AG04449 (cell line): ENCODE measurements around the gene PSORS1C2.

Experiments
- CTCF ChIA-PET: fragments of 350-600 bp; formaldehyde crosslinking; extraction: SDS; loops from one replicate; lab custom pipeline; 2021; ENCODE audit warnings: antibody characterized with exemption; lab: Yijun Ruan, JAX
- POLR2A ChIA-PET: fragments of 400-600, 350-600 bp; formaldehyde crosslinking; extraction: SDS; loops from one replicate; lab custom pipeline; 2020; ENCODE audit warnings: antibody characterized with exemption, inconsistent platforms; lab: Yijun Ruan, JAX
- DNase-seq: peaks from one replicate; pipeline ENCODE4 v3.0.0-alpha.2; 2010; ENCODE audit warnings: low read depth, low spot score
- H3K4me3 ChIP-seq: 2 replicates; pipeline ENCODE4 v1.5.1; 2011; ENCODE audit warnings: low read depth, mild to moderate bottlenecking, control low read depth, low read length
- CTCF ChIP-seq: IDR thresholded peaks from one replicate; pipeline ENCODE4 v1.5.1; 2011; ENCODE audit warnings: mild to moderate bottlenecking, moderate library complexity, low read length, control low read depth, inconsistent platforms; ENCODE audit not compliant: insufficient read depth; ENCODE audit errors: missing control alignments

The PSORS1C2 gene

GRCh38 chr6:31125586-31126363, 13.1 kb downstream of the PSORS1C2 start:
- CTCF ChIA-PET, result interaction anchor here (0.8 to 11.1 kb wide), 12 partner anchors 7 to 241 kb away, joined by 3 to 162 read pairs (median 5); partner anchors contain the start of genes C6orf15, CDSN, PSORS1C1 and PSORS1C2
- no peak overlapping the region for H3K4me3 ChIP-seq
- POLR2A ChIA-PET, result interaction anchor here (1.3 kb wide), 1 partner anchor 33 kb away, joined by 3 read pairs; the partner anchor contains the start of gene TCF19
- DNase-seq, result peak; percentile 65
- no peak for TF ChIP-seq CTCF

GRCh38 chr6:31125162-31125561, 13.7 kb downstream of the PSORS1C2 start:
- no peak for DNase-seq
- no peak overlapping the region for H3K4me3 ChIP-seq
- CTCF ChIA-PET, result interaction anchor here (1.1 to 11.1 kb wide), 7 partner anchors 8 to 242 kb away, joined by 3 to 162 read pairs (median 11); partner anchors contain the start of genes C6orf15, CDSN, PSORS1C1 and VARS2
- POLR2A ChIA-PET, result interaction anchor here (1.3 kb wide), 1 partner anchor 33 kb away, joined by 3 read pairs; the partner anchor contains the start of gene TCF19
- TF ChIP-seq CTCF, result no peak

- ChIA-PET POLR2A (no interaction called here), CTCF (interaction anchor here (0.9 to 11.1 kb wide), 9 partner anchors 8 to 181 kb away, joined by 3 to 162 read pairs (median 7); partner anchors contain the start of genes C6orf15, CDSN and PSORS1C1)
- no peak for TF ChIP-seq CTCF
- DNase-seq, result peak; percentile 49
- no peak overlapping the region for H3K4me3 ChIP-seq
These were observed 15.8 kb downstream of the PSORS1C2 start for GRCh38 chr6:31122791-31123706.

- TF ChIP-seq CTCF, result no peak
- CTCF ChIA-PET, result interaction anchor here (0.8 to 11.8 kb wide), 5 partner anchors 7 to 299 kb away, joined by 3 to 162 read pairs (median 8); no protein-coding TSS in a partner anchor
- no peak for DNase-seq
- no peak overlapping the region for H3K4me3 ChIP-seq
- POLR2A ChIA-PET, result no interaction called here
These were observed 17.6 kb downstream of the PSORS1C2 start for GRCh38 chr6:31121131-31121790.

GRCh38 chr6:31120151-31120915, 18.5 kb downstream of the PSORS1C2 start, which contains the start of gene CDSN:
Gene CDSN, minus strand, starts transcription at chr6:31120446. Its CDS starts 27 bp downstream, at chr6:31120419.
- no peak within 1 kb of the TSS for H3K4me3 ChIP-seq
- no peak for DNase-seq
- no peak for TF ChIP-seq CTCF
- ChIA-PET CTCF (interaction anchor here (2.1 to 11.8 kb wide), 3 partner anchors 8 to 74 kb away, joined by 8 to 162 read pairs (median 112); no protein-coding TSS in a partner anchor), POLR2A (no interaction called here)
